H1 (cell line): ENCODE measurements around the gene KCTD21. TPM values are rescaled to one million over a fixed set of nuclear protein-coding genes. Genes with fewer than 3 reads are reported as not detected.

ENCODE experiments used
- CTCF ChIA-PET: fragments of 300-600 bp; sonication (Branson Sonifier 250); formaldehyde crosslinking; loops from one replicate; lab custom pipeline; 2021; ENCODE audit not compliant: partially characterized antibody; lab: Charles Lee
- POLR2A ChIA-PET: fragments of 300-600 bp; sonication (Branson Sonifier 250); formaldehyde crosslinking; loops from one replicate; lab custom pipeline; 2021; ENCODE audit warnings: inconsistent platforms; ENCODE audit not compliant: partially characterized antibody; lab: Charles Lee
- DNase-seq, 2 experiments: peaks; one replicate each; pipeline versions ENCODE4 v3.0.0 to v3.0.0-alpha.2; 2010 to 2022; ENCODE audit warnings: low spot score in 2 of 2, low read depth in 1 of 2, mixed read lengths in 1 of 2
- FAIRE-seq: peaks from 2 replicates; lab custom pipeline; 2011; peaks lifted over from hg19 to GRCh38; lab: Jason Lieb, UNC
- H2AFZ ChIP-seq: 2 replicates; pipeline ENCODE4 v1.8.1; 2012; ENCODE audit warnings: low read length, inconsistent platforms
- H2AK5ac ChIP-seq: 2 replicates; pipeline ENCODE4 v1.6.1; 2013; ENCODE audit warnings: low read depth, low read length
- H2BK120ac ChIP-seq: replicated peaks from 2 replicates; pipeline ENCODE3; 2013; ENCODE audit warnings: low read depth, low read length, inconsistent platforms
- H2BK12ac ChIP-seq: 2 replicates; pipeline ENCODE4 v1.6.1; 2013; ENCODE audit warnings: low read depth, low read length
- H2BK15ac ChIP-seq: 2 replicates; pipeline ENCODE4 v1.6.1; 2013; ENCODE audit warnings: low read length
- H2BK20ac ChIP-seq: 2 replicates; pipeline ENCODE4 v1.6.1; 2013; ENCODE audit warnings: low read length
- H2BK5ac ChIP-seq: 2 replicates; pipeline ENCODE4 v1.6.1; 2013; ENCODE audit warnings: low read depth, low read length
- H3K14ac ChIP-seq: 2 replicates; pipeline ENCODE4 v1.6.1; 2013; ENCODE audit warnings: inconsistent platforms; ENCODE audit not compliant: insufficient read length
- H3K18ac ChIP-seq: 2 replicates; pipeline ENCODE4 v1.6.1; 2013; ENCODE audit warnings: low read length; ENCODE audit errors: extremely low read depth
- H3K23ac ChIP-seq: 2 replicates; pipeline ENCODE4 v1.6.1; 2013; ENCODE audit warnings: inconsistent platforms; ENCODE audit not compliant: insufficient read length
- H3K23me2 ChIP-seq: 2 replicates; pipeline ENCODE4 v1.6.1; 2013; ENCODE audit warnings: low read depth, low read length
- H3K27ac ChIP-seq: 2 replicates; pipeline ENCODE4 v1.6.1; 2011; ENCODE audit warnings: low read depth, low read length, inconsistent platforms
- H3K27me3 ChIP-seq, 4 experiments: replicated peaks in 1 of 4; 1 replicate in 1 of 4; 2 replicates in 3 of 4; pipeline versions ENCODE4 v1.6.1 to v1.8.1; 2011 to 2013; ENCODE audit warnings: low read length in 3 of 4, mild to moderate bottlenecking in 3 of 4, inconsistent platforms in 2 of 4, mixed read lengths in 2 of 4, moderate library complexity in 1 of 4; ENCODE audit not compliant: control insufficient read depth in 3 of 4, insufficient read depth in 3 of 4; ENCODE audit errors: extremely low read depth in 1 of 4
- H3K36me3 ChIP-seq, 4 experiments: 2 replicates each; pipeline versions ENCODE4 v1.6.1 to v1.8.1; 2011 to 2013; ENCODE audit warnings: mild to moderate bottlenecking in 4 of 4, low read length in 3 of 4, moderate library complexity in 2 of 4, control low read depth in 1 of 4, inconsistent platforms in 1 of 4; ENCODE audit not compliant: insufficient read depth in 4 of 4, control insufficient read depth in 2 of 4
- H3K4ac ChIP-seq: replicated peaks from 2 replicates; pipeline ENCODE3; 2013; ENCODE audit warnings: low read length, low read depth, mixed read lengths, inconsistent platforms; ENCODE audit not compliant: insufficient read length
- H3K4me1 ChIP-seq, 4 experiments: replicated peaks in 1 of 4; 1 replicate in 1 of 4; 2 replicates in 3 of 4; pipeline versions ENCODE4 v1.6.1 to v1.8.1; 2011 to 2013; ENCODE audit warnings: low read length in 3 of 4, inconsistent platforms in 2 of 4, mixed read lengths in 1 of 4; ENCODE audit not compliant: insufficient read depth in 4 of 4, control insufficient read depth in 3 of 4
- H3K4me2 ChIP-seq, 2 experiments: 2 replicates each; pipeline versions ENCODE4 v1.6.1 to v1.8.1; 2011 to 2013; ENCODE audit warnings: low read depth in 2 of 2, low read length in 2 of 2, control low read depth in 1 of 2, inconsistent platforms in 1 of 2, mild to moderate bottlenecking in 1 of 2; ENCODE audit not compliant: insufficient read depth in 1 of 2
- H3K4me3 ChIP-seq, 4 experiments: fragments of 200-600, 300-600 bp in 1 of 4; sonication (generic), shearing (Covaris generic), sonication (Bioruptor Twin) in 1 of 4; 2 replicates each; pipeline versions ENCODE4 v1.5.1 to v1.8.1; 2011 to 2016; ENCODE audit warnings: low read length in 4 of 4, low read depth in 3 of 4, control low read depth in 2 of 4, inconsistent platforms in 2 of 4, mild to moderate bottlenecking in 2 of 4, mixed read lengths in 1 of 4, moderate library complexity in 1 of 4; ENCODE audit not compliant: insufficient read depth in 2 of 4; ENCODE audit errors: extremely low read depth in 1 of 4
- H3K56ac ChIP-seq: replicated peaks from 2 replicates; pipeline ENCODE3; 2013; ENCODE audit warnings: low read depth, mild to moderate bottlenecking, mixed read lengths, low read length, inconsistent platforms; ENCODE audit not compliant: insufficient read length
- H3K79me1 ChIP-seq: 2 replicates; pipeline ENCODE4 v1.6.1; 2013; ENCODE audit warnings: low read depth, low read length, control low read depth
- H3K79me2 ChIP-seq, 2 experiments: 2 replicates each; pipeline versions ENCODE4 v1.6.1 to v1.8.1; 2012 to 2013; ENCODE audit warnings: low read length in 2 of 2, mild to moderate bottlenecking in 2 of 2, inconsistent platforms in 1 of 2; ENCODE audit not compliant: insufficient read depth in 2 of 2, control insufficient read depth in 1 of 2
- H3K9ac ChIP-seq, 4 experiments: replicated peaks in 1 of 4; 1 replicate in 1 of 4; 2 replicates in 3 of 4; pipeline versions ENCODE4 v1.6.1 to v1.8.1; 2011 to 2013; ENCODE audit warnings: low read depth in 3 of 4, low read length in 3 of 4, control low read depth in 2 of 4, mild to moderate bottlenecking in 2 of 4, moderate library complexity in 2 of 4, inconsistent platforms in 1 of 4; ENCODE audit errors: extremely low read depth in 1 of 4
- H3K9me3 ChIP-seq, 2 experiments: 2 replicates each; pipeline versions ENCODE4 v1.6.1 to v1.8.1; 2012 to 2013; ENCODE audit warnings: mild to moderate bottlenecking in 2 of 2, moderate library complexity in 2 of 2, control low read depth in 1 of 2, inconsistent platforms in 1 of 2, low read depth in 1 of 2, low read length in 1 of 2, mixed read lengths in 1 of 2; ENCODE audit not compliant: insufficient read depth in 2 of 2
- H4K20me1 ChIP-seq, 2 experiments: replicated peaks in 1 of 2; 2 replicates each; pipeline versions ENCODE3 to v1.8.1; 2011 to 2013; ENCODE audit warnings: inconsistent platforms in 2 of 2, low read length in 2 of 2, mild to moderate bottlenecking in 1 of 2; ENCODE audit not compliant: insufficient read depth in 2 of 2, control insufficient read depth in 1 of 2
- H4K5ac ChIP-seq: 2 replicates; pipeline ENCODE4 v1.6.1; 2013; ENCODE audit warnings: low read length, low read depth, mixed read lengths, inconsistent platforms; ENCODE audit not compliant: insufficient read length
- H4K8ac ChIP-seq: 2 replicates; pipeline ENCODE4 v1.8.0; 2013; ENCODE audit warnings: mild to moderate bottlenecking, moderate library complexity, low read length, inconsistent platforms; ENCODE audit not compliant: insufficient read depth; ENCODE audit errors: extremely low read depth
- H4K91ac ChIP-seq: replicated peaks from 2 replicates; pipeline ENCODE3; 2013; ENCODE audit warnings: low read length, mixed read lengths, inconsistent platforms; ENCODE audit not compliant: insufficient read length
- CHD1 ChIP-seq: IDR thresholded peaks from 2 replicates; pipeline ENCODE4 v1.6.1; 2012; ENCODE audit warnings: low read depth, low read length, improper control_type of control experiment
- KDM1A ChIP-seq: fragments of 200-600, 300-600 bp; sonication (generic); IDR thresholded peaks from 2 replicates; pipeline ENCODE4 v1.7.1; 2016; ENCODE audit warnings: mild to moderate bottlenecking, low read length, borderline replicate concordance
- MAFK ChIP-seq: IDR thresholded peaks from 2 replicates; pipeline ENCODE4 v1.6.1; 2012; ENCODE audit warnings: low read depth, mild to moderate bottlenecking, improper control_type of control experiment, low read length
- PHF8 ChIP-seq: fragments of 200-600 bp; sonication (generic); conservative IDR thresholded peaks from 2 replicates; pipeline ENCODE4 v1.7.1; 2012; ENCODE audit warnings: low read depth, mild to moderate bottlenecking, inconsistent platforms, low read length, moderate library complexity
- POLR2AphosphoS5 ChIP-seq: IDR thresholded peaks from 2 replicates; pipeline ENCODE4 v1.6.1; 2011; ENCODE audit warnings: low read depth, low read length
- SP2 ChIP-seq: IDR thresholded peaks from 2 replicates; pipeline ENCODE4 v1.6.1; 2012; ENCODE audit warnings: mild to moderate bottlenecking, low read length, inconsistent platforms
- TAF1 ChIP-seq: IDR thresholded peaks from 2 replicates; pipeline ENCODE4 v1.6.1; 2011; ENCODE audit warnings: mild to moderate bottlenecking, low read depth, low read length
- WGBS, 2 experiments: shearing (Covaris generic) in 1 of 2; methylation state at CpG; one replicate each; pipeline versions ENCODE4 v1.1.6 to v1.1.7; 2013 to 2015; ENCODE audit warnings: low lambda C conversion rate in 2 of 2, mixed read lengths in 2 of 2, inconsistent platforms in 1 of 2, low coverage in 1 of 2, missing lambda C conversion rate in 1 of 2; ENCODE audit not compliant: insufficient replicate concordance in 2 of 2, insufficient coverage in 1 of 2, insufficient read length in 1 of 2; ENCODE audit errors: extremely low coverage in 1 of 2, missing lambda C conversion rate in 1 of 2; 5-methylcytosine and 5-hydroxymethylcytosine counted together
- polyA plus RNA-seq, 7 experiments: library from polyadenylated mRNA; depleted of rRNA in 3 of 7; stranded (reverse) in 5 of 7; unstranded in 2 of 7; fragments of >200 nt in 5 of 7; fragments of 200-250 nt in 2 of 7; gene quantifications; 1 replicate in 5 of 7; 2 replicates in 1 of 7; 4 replicates in 1 of 7; pipeline versions ENCODE4 v1.2.1 to v1.2.3, GENCODE V29; 2011 to 2013; ENCODE audit warnings: missing spikeins in 2 of 7, mixed read lengths in 2 of 7
- total RNA-seq: library from RNA; stranded (reverse); fragmentation: NEBNext Ultra II Directional; extraction: Animal tissue kit (Norgen Biotek cat#: 25700); gene quantifications from 2 replicates; pipeline ENCODE4 v1.2.1, GENCODE V29; 2021
- TF ChIP-seq, protein P1 (sequence below): IDR thresholded peaks from 2 replicates; pipeline ENCODE4 v1.6.1; 2012; ENCODE audit warnings: inconsistent platforms
- TF ChIP-seq, protein P2 (sequence below): IDR thresholded peaks from 2 replicates; pipeline ENCODE4 v1.6.1; 2011; ENCODE audit warnings: low read length, improper control_type of control experiment
- TF ChIP-seq, protein P3 (sequence below): IDR thresholded peaks from 2 replicates; pipeline ENCODE4 v1.6.1; 2011; ENCODE audit warnings: low read depth, mild to moderate bottlenecking, low read length; ENCODE audit not compliant: insufficient read depth

KCTD21 gene
- total and polyA plus RNA-seq, 2 of the 8 experiments (the other 6 are each of a cell fraction or from before 2014, with no cell fraction given): 3.2 to 4.1 TPM

DNA sequence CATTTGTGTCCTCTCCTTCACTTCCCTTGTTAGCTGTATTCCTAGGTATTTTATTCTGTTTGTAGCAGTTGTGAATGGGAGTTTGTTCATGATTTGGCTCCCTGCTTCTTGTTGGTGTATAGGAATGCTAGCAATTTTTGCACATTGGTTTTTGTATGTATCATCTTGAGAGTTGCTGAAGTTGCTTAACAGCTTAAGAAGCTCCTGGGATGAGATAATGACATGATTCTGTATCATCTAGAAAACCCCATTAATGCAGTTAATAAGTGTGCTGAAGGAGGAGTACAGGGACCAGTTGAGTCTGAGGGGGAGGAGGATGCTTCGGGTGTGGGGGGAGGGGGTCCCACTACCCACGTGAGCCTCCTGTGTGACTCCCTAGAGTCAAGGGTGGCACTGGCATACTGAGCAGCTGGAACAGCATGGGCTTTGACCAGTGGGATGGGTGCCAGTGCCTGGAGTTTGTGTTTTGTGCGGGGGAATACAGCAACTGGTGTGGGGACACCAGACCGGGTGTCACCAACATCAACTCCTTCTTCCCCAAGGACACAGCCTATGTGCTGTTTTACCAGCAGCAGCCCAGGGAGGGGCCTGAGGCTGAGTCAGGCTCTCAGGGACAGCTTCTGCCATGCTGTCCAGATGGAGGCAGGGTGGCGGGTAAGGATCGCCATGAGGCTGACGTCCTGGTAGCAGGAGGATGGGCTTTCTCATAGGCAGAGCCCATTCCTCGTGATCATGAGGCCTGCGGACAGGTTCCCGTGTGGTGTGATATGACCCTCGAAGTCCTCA lies 24.4 kb upstream of the KCTD21 start:
- no peak overlapping the region for H3K4ac ChIP-seq
- WGBS, 2 experiments: 92% methylated on average over 9 of the region's 11 CpGs; no CpG with 5 or more reads in 1 of the 2 experiments
- TF ChIP-seq CHD1 (no peak), PHF8 (no peak), MAFK (no peak), SP2 (no peak), KDM1A (no peak), TAF1 (no peak), POLR2AphosphoS5 (no peak)
- TF ChIP-seq, protein P1, sequence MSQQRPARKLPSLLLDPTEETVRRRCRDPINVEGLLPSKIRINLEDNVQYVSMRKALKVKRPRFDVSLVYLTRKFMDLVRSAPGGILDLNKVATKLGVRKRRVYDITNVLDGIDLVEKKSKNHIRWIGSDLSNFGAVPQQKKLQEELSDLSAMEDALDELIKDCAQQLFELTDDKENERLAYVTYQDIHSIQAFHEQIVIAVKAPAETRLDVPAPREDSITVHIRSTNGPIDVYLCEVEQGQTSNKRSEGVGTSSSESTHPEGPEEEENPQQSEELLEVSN: no peak
- TF ChIP-seq, protein P2, sequence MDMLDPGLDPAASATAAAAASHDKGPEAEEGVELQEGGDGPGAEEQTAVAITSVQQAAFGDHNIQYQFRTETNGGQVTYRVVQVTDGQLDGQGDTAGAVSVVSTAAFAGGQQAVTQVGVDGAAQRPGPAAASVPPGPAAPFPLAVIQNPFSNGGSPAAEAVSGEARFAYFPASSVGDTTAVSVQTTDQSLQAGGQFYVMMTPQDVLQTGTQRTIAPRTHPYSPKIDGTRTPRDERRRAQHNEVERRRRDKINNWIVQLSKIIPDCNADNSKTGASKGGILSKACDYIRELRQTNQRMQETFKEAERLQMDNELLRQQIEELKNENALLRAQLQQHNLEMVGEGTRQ: no peak
- TF ChIP-seq, protein P3, sequence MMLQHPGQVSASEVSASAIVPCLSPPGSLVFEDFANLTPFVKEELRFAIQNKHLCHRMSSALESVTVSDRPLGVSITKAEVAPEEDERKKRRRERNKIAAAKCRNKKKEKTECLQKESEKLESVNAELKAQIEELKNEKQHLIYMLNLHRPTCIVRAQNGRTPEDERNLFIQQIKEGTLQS: no peak

More for the DNA sequence above, 24.4 kb upstream of the KCTD21 start:
- H3K27ac ChIP-seq: no peak overlapping the region
- H3K79me2 ChIP-seq: no peaks in the 10 kb centered on the region
- no peak for DNase-seq
- H2BK12ac ChIP-seq: no peak overlapping the region
- H2BK5ac ChIP-seq: no peak overlapping the region
- H3K23ac ChIP-seq: no peak overlapping the region
- H3K9me3 ChIP-seq: no peaks in the 10 kb centered on the region
- H4K5ac ChIP-seq: no peak overlapping the region
- H3K56ac ChIP-seq: no peak overlapping the region
- no peaks in the 10 kb centered on the region for H3K27me3 ChIP-seq
- H3K4me2 ChIP-seq: no peak overlapping the region
- FAIRE-seq: no peak
- 0 out of 2 replicates have a peak, but pooled peaks cover 2% of the 10 kb centered on the region for H3K79me1 ChIP-seq
- H3K14ac ChIP-seq: no peak overlapping the region
- H3K23me2 ChIP-seq: no peaks in the 10 kb centered on the region
- no peak overlapping the region for H4K91ac ChIP-seq
- peaks cover 0 to 4% of the 10 kb centered on the region in 2 experiments for H4K20me1 ChIP-seq
- no peak overlapping the region for H2BK20ac ChIP-seq
- H3K4me1 ChIP-seq: no peaks in the 10 kb centered on the region; a peak in 1 of 7 replicates
- H2BK15ac ChIP-seq: no peak overlapping the region
- H4K8ac ChIP-seq: no peak overlapping the region
- ChIA-PET CTCF (interaction anchor here (1.0 kb wide), 1 partner anchor 352 kb away, joined by 3 read pairs; no protein-coding TSS in a partner anchor), POLR2A (interaction anchor here (0.5 to 1.6 kb wide), 2 partner anchors 12 to 79 kb away, joined by 3 read pairs; no protein-coding TSS in a partner anchor)
- H3K36me3 ChIP-seq: peaks cover 0 to 9% (median 2%) of the 10 kb centered on the region in 4 experiments; a peak in 6 of 8 replicates
- no peak overlapping the region for H2AFZ ChIP-seq
- H3K18ac ChIP-seq: no peak overlapping the region
- no peak overlapping the region for H2BK120ac ChIP-seq
- no peak overlapping the region for H3K4me3 ChIP-seq
- H3K9ac ChIP-seq: no peak overlapping the region
- no peak overlapping the region for H2AK5ac ChIP-seq
